ENCODE measurements around the gene PDE8A.
"Not testable (repeated sequence)": the region's sequence is repeated elsewhere in the genome, so short reads cannot be mapped to it uniquely, and the experiment has no call there.

PDE8A gene

DNA sequence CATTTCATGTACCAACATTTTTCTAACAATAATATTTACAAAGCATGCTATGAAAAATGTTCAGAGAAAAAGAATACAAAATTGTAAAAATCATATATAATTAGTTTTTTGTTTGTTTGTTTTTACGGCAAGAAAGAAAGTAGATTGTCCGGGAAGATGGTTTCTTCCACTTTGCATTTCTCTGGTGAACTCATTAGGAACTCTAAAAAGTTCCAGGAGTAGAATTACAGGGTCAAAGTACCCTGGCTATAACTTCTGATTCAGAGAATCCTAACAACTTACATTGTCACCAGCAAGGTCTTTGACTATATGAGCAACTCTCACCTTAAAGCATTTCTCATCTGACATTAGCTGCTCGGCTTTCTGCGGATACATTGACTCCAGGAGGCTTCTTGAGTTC, 196.7 kb downstream of the PDE8A start:
- no peak for DNase-seq (ENCODE audit: low read depth)

- DNase-seq (ENCODE audit: low read depth), result no peak
These were observed 198.0 kb downstream of the PDE8A start for GRCh38 chr15:85179700-85180099.

- not testable (repeated sequence) for DNase-seq (ENCODE audit: low read depth)
These were observed 203.7 kb downstream of the PDE8A start for GRCh38 chr15:85185350-85185749.

DNA sequence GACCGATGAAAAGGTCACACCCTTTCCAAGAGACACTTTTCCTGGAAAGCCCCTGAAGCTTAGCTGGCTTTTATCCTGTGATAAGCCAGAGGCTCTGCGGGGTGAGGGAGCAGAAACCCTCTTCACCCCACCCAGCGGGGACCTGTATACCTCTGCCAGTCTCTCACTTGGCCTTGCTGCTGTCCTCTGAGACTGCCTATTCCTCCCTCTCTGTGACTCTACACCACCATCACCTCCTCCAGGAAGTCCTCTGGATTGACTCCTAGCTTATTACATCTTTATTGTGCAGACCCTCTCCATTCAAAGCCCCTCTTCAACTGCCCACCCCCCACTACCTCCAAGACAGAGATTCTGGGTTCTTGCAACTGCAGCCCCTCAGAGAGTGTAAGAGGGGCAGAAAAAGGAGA, 206.5 kb downstream of the PDE8A start:
- DNase-seq (ENCODE audit: low read depth), result not testable (repeated sequence)

Measured in stromal cell of bone marrow (primary cell).